Liver (tissue), 9 donors: Measurements from ENCODE around the gene SUMO2. TPM values are rescaled to one million over a fixed set of nuclear protein-coding genes. Genes with fewer than 3 reads are reported as not detected.

Experiments
- DNase-seq: peaks from one replicate; pipeline ENCODE4 v3.0.0-alpha.2; 2017; ENCODE audit warnings: low spot score
- H3K27ac ChIP-seq, 2 donors: one replicate each; pipeline ENCODE4 v1.7.0; 2013; ENCODE audit warnings: inconsistent platforms in 2 of 2, low read length in 2 of 2, control low read depth in 1 of 2, low read depth in 1 of 2, mild to moderate bottlenecking in 1 of 2
- H3K27me3 ChIP-seq, 4 donors: one replicate each; pipeline versions ENCODE4 v1.6.1 to v1.7.0; 2013; ENCODE audit warnings: low read length in 3 of 4, inconsistent platforms in 1 of 4, mild to moderate bottlenecking in 1 of 4, moderate library complexity in 1 of 4; ENCODE audit not compliant: control insufficient read depth in 4 of 4, insufficient read depth in 4 of 4
- H3K36me3 ChIP-seq, 4 donors: one replicate each; pipeline versions ENCODE4 v1.6.1 to v1.7.0; 2013; ENCODE audit warnings: low read length in 3 of 4, mild to moderate bottlenecking in 3 of 4, low read depth in 1 of 4, moderate library complexity in 1 of 4; ENCODE audit not compliant: control insufficient read depth in 4 of 4, insufficient read depth in 3 of 4
- H3K4me1 ChIP-seq, 4 donors: one replicate each; pipeline versions ENCODE4 v1.6.1 to v1.7.0; 2013; ENCODE audit warnings: low read length in 3 of 4, mild to moderate bottlenecking in 3 of 4, moderate library complexity in 1 of 4; ENCODE audit not compliant: control insufficient read depth in 4 of 4, insufficient read depth in 4 of 4
- H3K4me3 ChIP-seq, 3 donors: one replicate each; pipeline versions ENCODE4 v1.6.1 to v1.7.0; 2013; ENCODE audit warnings: low read length in 3 of 3, control low read depth in 1 of 3, low read depth in 1 of 3, mild to moderate bottlenecking in 1 of 3
- H3K9ac ChIP-seq, 2 donors: one replicate each; pipeline ENCODE4 v1.7.0; 2013; ENCODE audit warnings: low read length in 2 of 2, mild to moderate bottlenecking in 2 of 2, moderate library complexity in 2 of 2, control low read depth in 1 of 2, low read depth in 1 of 2
- H3K9me3 ChIP-seq, 4 donors: one replicate each; pipeline versions ENCODE4 v1.6.1 to v1.7.0; 2013; ENCODE audit warnings: low read length in 3 of 4; ENCODE audit not compliant: control insufficient read depth in 4 of 4
- FOXA1 ChIP-seq: IDR thresholded peaks from 2 replicates; pipeline ENCODE4 v1.6.1; 2016; ENCODE audit warnings: antibody characterized with exemption
- FOXA2 ChIP-seq: IDR thresholded peaks from 2 replicates; pipeline ENCODE4 v1.6.1; 2016; ENCODE audit warnings: antibody characterized with exemption
- GABPA ChIP-seq, 2 donors: IDR thresholded peaks in 1 of 2; conservative IDR thresholded peaks in 1 of 2; 2 replicates each; pipeline ENCODE4 v1.6.1; 2016; ENCODE audit warnings: antibody characterized with exemption in 2 of 2, mild to moderate bottlenecking in 1 of 2, moderate library complexity in 1 of 2
- HNF4A ChIP-seq, 2 donors: conservative IDR thresholded peaks; 2 replicates each; pipeline ENCODE4 v1.6.1; 2016; ENCODE audit warnings: antibody characterized with exemption in 2 of 2, mild to moderate bottlenecking in 2 of 2
- HNF4G ChIP-seq: IDR thresholded peaks from 2 replicates; pipeline ENCODE4 v1.6.1; 2016; ENCODE audit warnings: antibody characterized with exemption
- JUND ChIP-seq, 2 donors: IDR thresholded peaks; 2 replicates each; pipeline ENCODE4 v1.6.1; 2016; ENCODE audit warnings: antibody characterized with exemption in 2 of 2
- NR2F2 ChIP-seq: IDR thresholded peaks from 2 replicates; pipeline ENCODE4 v1.6.1; 2016; ENCODE audit warnings: antibody characterized with exemption
- RAD21 ChIP-seq, 2 donors: IDR thresholded peaks; 2 replicates each; pipeline ENCODE4 v1.6.1; 2016; ENCODE audit warnings: antibody characterized with exemption in 2 of 2, mild to moderate bottlenecking in 2 of 2
- RXRA ChIP-seq, 2 donors: IDR thresholded peaks; 2 replicates each; pipeline ENCODE4 v1.6.1; 2017 to 2018; ENCODE audit warnings: antibody characterized with exemption in 2 of 2, mild to moderate bottlenecking in 1 of 2
- SP1 ChIP-seq: IDR thresholded peaks from 2 replicates; pipeline ENCODE4 v1.6.1; 2018; ENCODE audit warnings: antibody characterized with exemption, mild to moderate bottlenecking
- TAF1 ChIP-seq: conservative IDR thresholded peaks from 2 replicates; pipeline ENCODE4 v1.6.1; 2016; ENCODE audit warnings: antibody characterized with exemption, mild to moderate bottlenecking
- WGBS: extraction: QIAGEN DNeasy Blood & Tissue Kit; methylation state at CpG from one replicate; pipeline ENCODE4 v1.1.7; 2013; 5-methylcytosine and 5-hydroxymethylcytosine counted together
- polyA plus RNA-seq, 2 donors: library from polyadenylated mRNA; stranded (reverse) in 1 of 2; unstranded in 1 of 2; fragments of 200-250 nt in 1 of 2; fragments of >200 nt in 1 of 2; fragmentation: Nextera tagmentation in 1 of 2; extraction: Ambion mirVana in 1 of 2; gene quantifications; one replicate each; pipeline versions ENCODE4 v1.2.1 to v1.2.3, GENCODE V29; 2013 to 2015
- total RNA-seq, 2 donors: library from RNA; depleted of rRNA; stranded (reverse); fragments of >200 nt; gene quantifications; one replicate each; pipeline ENCODE4 v1.2.3, GENCODE V29; 2014
- TF ChIP-seq, protein P1 (sequence below): IDR thresholded peaks from 2 replicates; pipeline ENCODE4 v1.6.1; 2016; ENCODE audit warnings: antibody characterized with exemption
- TF ChIP-seq, protein P2 (sequence below): IDR thresholded peaks from 2 replicates; pipeline ENCODE4 v1.6.1; 2016; ENCODE audit warnings: antibody characterized with exemption
- TF ChIP-seq, protein P3 (sequence below): IDR thresholded peaks from 2 replicates; pipeline ENCODE4 v1.6.1; 2016; ENCODE audit warnings: antibody characterized with exemption, mild to moderate bottlenecking
- TF ChIP-seq, protein P4 (sequence below): IDR thresholded peaks from 2 replicates; pipeline ENCODE4 v1.6.1; 2016; ENCODE audit warnings: antibody characterized with exemption
- TF ChIP-seq, protein P5 (sequence below): fragments of 150-350 bp; IDR thresholded peaks from 2 replicates; pipeline ENCODE4 v1.5.1; 2017; ENCODE audit warnings: improper control_type of control experiment, low read depth, low read length; ENCODE audit not compliant: missing input control
- donor health status: healthy.
- donor health status: healthy.
- donor health status: healthy.
- donor health status: healthy.
- donor health status: healthy.

The SUMO2 gene
- total and polyA plus RNA-seq, 4 donors: 20.9 to 160 (median 50.5) TPM

DNA sequence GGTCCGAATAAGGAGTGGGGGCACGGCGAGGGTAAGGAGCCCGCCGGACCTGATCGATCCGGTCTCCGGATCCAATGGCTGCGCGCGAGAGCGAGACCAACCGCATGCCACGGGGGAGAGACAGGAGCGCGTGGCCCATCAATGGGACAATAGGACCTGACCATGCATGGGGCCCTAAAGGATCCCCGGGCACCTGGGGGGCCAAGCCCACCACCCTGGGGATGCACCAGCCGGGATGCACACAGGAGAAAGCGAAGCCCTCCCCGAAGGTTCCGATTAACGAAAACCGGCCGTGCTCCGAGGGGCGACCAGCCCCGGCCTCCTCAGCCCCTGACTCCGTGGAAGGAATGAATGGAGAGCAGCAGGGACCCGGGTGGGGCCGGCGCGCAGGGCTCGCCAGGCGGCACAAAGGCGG, 29.0 kb downstream of the SUMO2 start:
- Histone ChIP-seq H3K9ac (peak overlapping the region in 1 of 2 donors; percentile 57), H3K4me3 (peak overlapping the region; percentile 82 to 84 (median 83)), H3K4me1 (peaks cover 0 to 16% (median 7%) of the 10 kb centered on the region in 4 donors), H3K36me3 (no peaks in the 10 kb centered on the region), H3K27me3 (no peaks in the 10 kb centered on the region), H3K27ac (peak overlapping the region in 1 of 2 donors; percentile 53), H3K9me3 (no peaks in the 10 kb centered on the region)
- DNase-seq: peak; percentile 50
- TF ChIP-seq, protein P1, sequence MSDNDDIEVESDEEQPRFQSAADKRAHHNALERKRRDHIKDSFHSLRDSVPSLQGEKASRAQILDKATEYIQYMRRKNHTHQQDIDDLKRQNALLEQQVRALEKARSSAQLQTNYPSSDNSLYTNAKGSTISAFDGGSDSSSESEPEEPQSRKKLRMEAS: no peak
- TF ChIP-seq, protein P2, sequence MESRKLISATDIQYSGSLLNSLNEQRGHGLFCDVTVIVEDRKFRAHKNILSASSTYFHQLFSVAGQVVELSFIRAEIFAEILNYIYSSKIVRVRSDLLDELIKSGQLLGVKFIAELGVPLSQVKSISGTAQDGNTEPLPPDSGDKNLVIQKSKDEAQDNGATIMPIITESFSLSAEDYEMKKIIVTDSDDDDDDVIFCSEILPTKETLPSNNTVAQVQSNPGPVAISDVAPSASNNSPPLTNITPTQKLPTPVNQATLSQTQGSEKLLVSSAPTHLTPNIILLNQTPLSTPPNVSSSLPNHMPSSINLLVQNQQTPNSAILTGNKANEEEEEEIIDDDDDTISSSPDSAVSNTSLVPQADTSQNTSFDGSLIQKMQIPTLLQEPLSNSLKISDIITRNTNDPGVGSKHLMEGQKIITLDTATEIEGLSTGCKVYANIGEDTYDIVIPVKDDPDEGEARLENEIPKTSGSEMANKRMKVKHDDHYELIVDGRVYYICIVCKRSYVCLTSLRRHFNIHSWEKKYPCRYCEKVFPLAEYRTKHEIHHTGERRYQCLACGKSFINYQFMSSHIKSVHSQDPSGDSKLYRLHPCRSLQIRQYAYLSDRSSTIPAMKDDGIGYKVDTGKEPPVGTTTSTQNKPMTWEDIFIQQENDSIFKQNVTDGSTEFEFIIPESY: no peak
- TF ChIP-seq, protein P3, sequence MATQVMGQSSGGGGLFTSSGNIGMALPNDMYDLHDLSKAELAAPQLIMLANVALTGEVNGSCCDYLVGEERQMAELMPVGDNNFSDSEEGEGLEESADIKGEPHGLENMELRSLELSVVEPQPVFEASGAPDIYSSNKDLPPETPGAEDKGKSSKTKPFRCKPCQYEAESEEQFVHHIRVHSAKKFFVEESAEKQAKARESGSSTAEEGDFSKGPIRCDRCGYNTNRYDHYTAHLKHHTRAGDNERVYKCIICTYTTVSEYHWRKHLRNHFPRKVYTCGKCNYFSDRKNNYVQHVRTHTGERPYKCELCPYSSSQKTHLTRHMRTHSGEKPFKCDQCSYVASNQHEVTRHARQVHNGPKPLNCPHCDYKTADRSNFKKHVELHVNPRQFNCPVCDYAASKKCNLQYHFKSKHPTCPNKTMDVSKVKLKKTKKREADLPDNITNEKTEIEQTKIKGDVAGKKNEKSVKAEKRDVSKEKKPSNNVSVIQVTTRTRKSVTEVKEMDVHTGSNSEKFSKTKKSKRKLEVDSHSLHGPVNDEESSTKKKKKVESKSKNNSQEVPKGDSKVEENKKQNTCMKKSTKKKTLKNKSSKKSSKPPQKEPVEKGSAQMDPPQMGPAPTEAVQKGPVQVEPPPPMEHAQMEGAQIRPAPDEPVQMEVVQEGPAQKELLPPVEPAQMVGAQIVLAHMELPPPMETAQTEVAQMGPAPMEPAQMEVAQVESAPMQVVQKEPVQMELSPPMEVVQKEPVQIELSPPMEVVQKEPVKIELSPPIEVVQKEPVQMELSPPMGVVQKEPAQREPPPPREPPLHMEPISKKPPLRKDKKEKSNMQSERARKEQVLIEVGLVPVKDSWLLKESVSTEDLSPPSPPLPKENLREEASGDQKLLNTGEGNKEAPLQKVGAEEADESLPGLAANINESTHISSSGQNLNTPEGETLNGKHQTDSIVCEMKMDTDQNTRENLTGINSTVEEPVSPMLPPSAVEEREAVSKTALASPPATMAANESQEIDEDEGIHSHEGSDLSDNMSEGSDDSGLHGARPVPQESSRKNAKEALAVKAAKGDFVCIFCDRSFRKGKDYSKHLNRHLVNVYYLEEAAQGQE: no peak
- TF ChIP-seq SP1: no peak
- no peak for TF ChIP-seq JUND (IDR thresholded peaks at IDR 0.05)
- TF ChIP-seq TAF1: no peak
- TF ChIP-seq, protein P4, sequence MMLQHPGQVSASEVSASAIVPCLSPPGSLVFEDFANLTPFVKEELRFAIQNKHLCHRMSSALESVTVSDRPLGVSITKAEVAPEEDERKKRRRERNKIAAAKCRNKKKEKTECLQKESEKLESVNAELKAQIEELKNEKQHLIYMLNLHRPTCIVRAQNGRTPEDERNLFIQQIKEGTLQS: no peak
- no peak for TF ChIP-seq RAD21 (IDR thresholded peaks at IDR 0.05)
- no peak for TF ChIP-seq NR2F2
- no peak for TF ChIP-seq FOXA1
- TF ChIP-seq HNF4A (conservative IDR thresholded peaks at IDR 0.05): no peak
- no peak for TF ChIP-seq FOXA2
- TF ChIP-seq GABPA (IDR thresholded peaks at IDR 0.05 in 1 of 2, conservative IDR thresholded peaks at IDR 0.05 in 1 of 2): no peak
- TF ChIP-seq, protein P5, sequence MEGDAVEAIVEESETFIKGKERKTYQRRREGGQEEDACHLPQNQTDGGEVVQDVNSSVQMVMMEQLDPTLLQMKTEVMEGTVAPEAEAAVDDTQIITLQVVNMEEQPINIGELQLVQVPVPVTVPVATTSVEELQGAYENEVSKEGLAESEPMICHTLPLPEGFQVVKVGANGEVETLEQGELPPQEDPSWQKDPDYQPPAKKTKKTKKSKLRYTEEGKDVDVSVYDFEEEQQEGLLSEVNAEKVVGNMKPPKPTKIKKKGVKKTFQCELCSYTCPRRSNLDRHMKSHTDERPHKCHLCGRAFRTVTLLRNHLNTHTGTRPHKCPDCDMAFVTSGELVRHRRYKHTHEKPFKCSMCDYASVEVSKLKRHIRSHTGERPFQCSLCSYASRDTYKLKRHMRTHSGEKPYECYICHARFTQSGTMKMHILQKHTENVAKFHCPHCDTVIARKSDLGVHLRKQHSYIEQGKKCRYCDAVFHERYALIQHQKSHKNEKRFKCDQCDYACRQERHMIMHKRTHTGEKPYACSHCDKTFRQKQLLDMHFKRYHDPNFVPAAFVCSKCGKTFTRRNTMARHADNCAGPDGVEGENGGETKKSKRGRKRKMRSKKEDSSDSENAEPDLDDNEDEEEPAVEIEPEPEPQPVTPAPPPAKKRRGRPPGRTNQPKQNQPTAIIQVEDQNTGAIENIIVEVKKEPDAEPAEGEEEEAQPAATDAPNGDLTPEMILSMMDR: no peak
- TF ChIP-seq RXRA (IDR thresholded peaks at IDR 0.05): no peak
- TF ChIP-seq HNF4G: no peak
- WGBS: under 1% methylated on average over 35 of the region's 35 CpGs
